Stimulated activated naive CD8-positive, alpha-beta T cell treated with anti-CD3 and anti-CD28 coated beads, Interleukin-15, amount 100 ng/mL, for 72 hours (primary cell): Measurements from ENCODE around the gene RCC1.
"Not testable (repeated sequence)": the region's sequence is repeated elsewhere in the genome, so short reads cannot be mapped to it uniquely, and the experiment has no call there.

Experiments used
- ATAC-seq: fragments of 150-1000 bp; cut with Tn5 transposase; 2 replicates; pipeline ENCODE4 v1.10.0; 2021; ENCODE audit warnings: mild to moderate bottlenecking, moderate library complexity
- DNase-seq, 2 donors: peaks; one replicate each; pipeline ENCODE4 v3.0.0; 2021 to 2022
- H3K27ac Mint-ChIP-seq, 2 donors: one replicate each; pipeline ENCODE4 v1.8.0; 2022; ENCODE audit warnings: mild to moderate bottlenecking in 2 of 2, mixed read lengths in 2 of 2, moderate library complexity in 2 of 2
- H3K27me3 Mint-ChIP-seq: one replicate; pipeline ENCODE4 v1.8.0; 2022; ENCODE audit warnings: mixed read lengths
- H3K4me1 Mint-ChIP-seq: one replicate; pipeline ENCODE4 v1.8.0; 2022; ENCODE audit warnings: mild to moderate bottlenecking, mixed read lengths
- H3K4me3 Mint-ChIP-seq, 2 donors: one replicate each; pipeline ENCODE4 v1.8.0; 2022; ENCODE audit warnings: mild to moderate bottlenecking in 2 of 2, mixed read lengths in 2 of 2, moderate library complexity in 1 of 2
- H3K9me3 Mint-ChIP-seq, 2 donors: one replicate each; pipeline ENCODE4 v1.8.0; 2022; ENCODE audit warnings: mixed read lengths in 2 of 2

Gene RCC1

GRCh38 chr1:28507247-28507645, 1.4 kb downstream of the RCC1 start:
- no peak for ATAC-seq
- Mint-ChIP-seq H3K4me3 (peak overlapping the region; percentile 94 to 95), H3K27ac (peak overlapping the region; percentile 98 to 100), H3K4me1 (peaks cover 48% of the 10 kb centered on the region), H3K27me3 (no peaks in the 10 kb centered on the region), H3K9me3 (no peaks in the 10 kb centered on the region)
- peak; percentile 20 to 23 for DNase-seq

DNA sequence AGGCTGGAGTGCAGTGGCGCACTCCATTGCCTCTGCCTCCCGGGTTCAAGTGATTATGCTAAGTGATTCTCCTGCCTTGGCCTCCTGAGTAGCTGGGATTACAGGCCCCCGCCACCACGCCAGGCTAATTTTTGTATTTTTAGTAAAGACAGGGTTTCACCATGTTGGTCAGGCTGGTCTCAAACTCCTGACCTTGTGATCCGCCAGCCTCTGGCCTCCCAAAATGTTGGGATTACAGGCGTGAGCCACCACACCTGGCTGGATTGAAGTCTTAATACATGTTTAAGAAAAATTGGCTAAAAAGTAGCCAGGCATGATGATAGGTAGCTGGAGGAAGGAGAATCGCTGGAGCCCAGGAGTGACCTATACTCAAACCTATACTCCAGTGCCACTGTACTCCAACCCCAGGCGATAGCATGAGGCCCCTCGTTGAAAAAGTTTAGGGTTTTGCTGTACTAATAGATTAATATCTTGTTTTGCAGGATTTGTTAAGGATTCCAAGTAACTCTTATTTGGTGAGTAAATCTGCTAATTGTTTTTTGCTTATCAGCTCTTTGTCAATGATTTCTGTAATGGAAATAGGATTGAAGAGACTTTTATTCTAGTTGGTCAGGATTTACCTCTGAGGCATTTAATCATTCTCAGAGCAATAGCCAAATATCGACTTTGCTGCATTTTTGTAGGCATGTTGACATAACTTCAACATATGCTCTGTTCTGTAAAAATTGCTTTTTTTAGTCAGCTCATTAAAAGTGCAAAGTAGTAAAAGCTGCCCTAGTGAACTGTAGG, 2.0 kb downstream of the RCC1 start:
- Mint-ChIP-seq H3K4me3 (peak overlapping the region; percentile 94 to 95), H3K4me1 (peaks cover 54% of the 10 kb centered on the region), H3K27ac (peak overlapping the region; percentile 98 to 100), H3K27me3 (no peaks in the 10 kb centered on the region), H3K9me3 (no peaks in the 10 kb centered on the region)
- ATAC-seq (no peak), DNase-seq (peak in 1 of 2 donors; percentile 20)

DNA sequence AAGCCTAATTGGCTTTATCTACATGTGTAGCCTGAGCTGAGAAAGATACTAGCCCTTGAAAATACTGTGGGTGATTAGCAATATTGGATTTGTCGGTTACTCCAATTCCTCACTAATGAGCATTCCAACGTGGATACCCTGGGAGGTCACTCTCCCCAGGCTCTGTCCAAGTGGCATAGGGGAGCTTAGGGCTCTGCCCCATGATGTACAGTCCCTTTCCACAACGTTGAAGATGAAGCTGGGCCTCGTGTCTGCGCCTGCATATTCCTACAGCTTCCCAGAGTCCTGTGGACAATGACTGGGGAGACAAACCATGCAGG, 2.6 kb downstream of the RCC1 start:
- Mint-ChIP-seq H3K9me3 (no peaks in the 10 kb centered on the region), H3K27ac (peak overlapping the region; percentile 98 to 100), H3K4me1 (peaks cover 56% of the 10 kb centered on the region), H3K27me3 (no peaks in the 10 kb centered on the region), H3K4me3 (peak overlapping the region; percentile 94 to 95)
- ATAC-seq = no peak
- no peak for DNase-seq

- ATAC-seq (no peak), DNase-seq (peak; percentile 22 to 24)
- H3K27ac Mint-ChIP-seq = peak overlapping the region; percentile 98 to 100
- no peaks in the 10 kb centered on the region for H3K9me3 Mint-ChIP-seq
- H3K27me3 Mint-ChIP-seq = no peaks in the 10 kb centered on the region
- peak overlapping the region; percentile 94 to 95 for H3K4me3 Mint-ChIP-seq
- H3K4me1 Mint-ChIP-seq = peaks cover 52% of the 10 kb centered on the region
Measured at GRCh38 chr1:28509705-28510272, 3.9 kb downstream of the RCC1 start.

GRCh38 chr1:28510273-28510969, 4.6 kb downstream of the RCC1 start:
- DNase-seq (peak in 1 of 2 donors; percentile 8), ATAC-seq (peak; percentile 16)
- Mint-ChIP-seq H3K9me3 (no peaks in the 10 kb centered on the region), H3K4me1 (peaks cover 54% of the 10 kb centered on the region), H3K27me3 (no peaks in the 10 kb centered on the region), H3K4me3 (peak overlapping the region; percentile 94 to 95), H3K27ac (peak overlapping the region; percentile 98 to 100)

GRCh38 chr1:28510970-28511440, 5.2 kb downstream of the RCC1 start:
- DNase-seq (peak in 1 of 2 donors; percentile 13), ATAC-seq (no peak)
- Mint-ChIP-seq H3K27me3 (no peaks in the 10 kb centered on the region), H3K4me3 (peak overlapping the region; percentile 94 to 95), H3K4me1 (peaks cover 48% of the 10 kb centered on the region), H3K9me3 (no peaks in the 10 kb centered on the region), H3K27ac (no peak overlapping the region)

DNA sequence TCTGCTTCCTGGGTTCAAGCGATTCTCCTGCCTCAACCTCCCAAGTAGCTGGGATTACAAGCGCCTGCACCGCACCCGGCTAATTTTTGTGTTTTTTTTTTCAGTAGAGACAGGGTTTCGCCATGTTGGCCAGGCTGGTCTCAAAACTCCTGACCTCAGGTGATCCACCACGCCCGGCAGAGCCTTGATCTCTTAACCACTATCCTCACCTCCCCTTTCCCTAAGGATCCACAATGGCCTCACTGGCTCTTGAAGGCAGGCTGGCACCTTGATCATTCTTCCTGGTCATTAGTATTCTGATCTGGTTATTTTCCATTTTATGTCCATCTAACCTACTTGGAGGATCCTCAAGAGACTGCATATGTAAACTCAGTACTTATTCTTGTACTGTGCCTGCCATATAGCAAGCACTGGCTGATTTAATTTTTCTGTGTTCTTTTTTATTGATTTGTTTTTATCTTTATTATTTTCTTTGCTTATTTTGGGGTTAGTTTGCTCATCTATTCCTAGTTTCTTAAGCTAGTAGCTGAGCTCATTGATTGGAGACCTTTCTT, 6.3 kb downstream of the RCC1 start:
- no peak for DNase-seq
- H3K4me3 Mint-ChIP-seq = peak overlapping the region in 1 of 2 donors; percentile 63
- H3K4me1 Mint-ChIP-seq = peaks cover 49% of the 10 kb centered on the region
- H3K9me3 Mint-ChIP-seq = no peaks in the 10 kb centered on the region
- peak overlapping the region; percentile 67 to 88 for H3K27ac Mint-ChIP-seq
- H3K27me3 Mint-ChIP-seq = no peaks in the 10 kb centered on the region
- ATAC-seq = no peak

GRCh38 chr1:28514445-28514933, 8.6 kb downstream of the RCC1 start:
- H3K27me3 Mint-ChIP-seq, H3K27ac Mint-ChIP-seq, H3K4me3 Mint-ChIP-seq, H3K9me3 Mint-ChIP-seq, DNase-seq, ATAC-seq: not testable (repeated sequence)
- peaks cover 53% of the 10 kb centered on the region for H3K4me1 Mint-ChIP-seq

- Mint-ChIP-seq H3K4me3 (no peak overlapping the region), H3K27me3 (no peaks in the 10 kb centered on the region), H3K27ac (no peak overlapping the region), H3K9me3 (no peaks in the 10 kb centered on the region), H3K4me1 (peaks cover 55% of the 10 kb centered on the region)
- ATAC-seq = no peak
- no peak for DNase-seq
Measured at GRCh38 chr1:28516518-28516956, 10.7 kb downstream of the RCC1 start.

DNA sequence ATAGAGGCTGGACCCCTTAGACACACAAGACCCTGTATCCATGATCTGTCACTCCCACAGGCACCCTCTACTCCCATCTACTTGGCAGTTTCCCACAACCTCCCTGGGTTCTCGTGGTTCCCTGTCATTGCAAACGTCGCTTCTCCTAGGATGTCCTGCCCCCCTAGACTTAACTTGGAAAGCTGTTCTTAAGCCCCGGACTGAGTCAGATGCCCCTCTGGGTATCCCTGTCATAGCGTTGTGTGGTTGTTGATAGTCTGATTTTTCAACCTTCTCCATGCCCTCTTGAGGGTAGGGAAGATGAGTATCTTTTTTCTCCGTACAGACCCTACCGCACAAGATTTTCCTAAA, 11.8 kb downstream of the RCC1 start:
- no peaks in the 10 kb centered on the region for H3K9me3 Mint-ChIP-seq
- H3K27me3 Mint-ChIP-seq = no peaks in the 10 kb centered on the region
- H3K4me3 Mint-ChIP-seq = peak overlapping the region; percentile 91 to 92
- H3K4me1 Mint-ChIP-seq = peaks cover 53% of the 10 kb centered on the region
- no peak for DNase-seq
- peak; percentile 2 for ATAC-seq
- peak overlapping the region; percentile 94 to 96 for H3K27ac Mint-ChIP-seq

GRCh38 chr1:28518000-28518744, 12.3 kb downstream of the RCC1 start:
- DNase-seq = peak; percentile 92
- peaks cover 48% of the 10 kb centered on the region for H3K4me1 Mint-ChIP-seq
- H3K27me3 Mint-ChIP-seq = no peaks in the 10 kb centered on the region
- H3K4me3 Mint-ChIP-seq = peak overlapping the region; percentile 91 to 92
- no peaks in the 10 kb centered on the region for H3K9me3 Mint-ChIP-seq
- peak overlapping the region; percentile 95 to 96 for H3K27ac Mint-ChIP-seq
- peak; percentile 81 for ATAC-seq

GRCh38 chr1:28518745-28519341, 13.0 kb downstream of the RCC1 start:
- no peaks in the 10 kb centered on the region for H3K9me3 Mint-ChIP-seq
- H3K27ac Mint-ChIP-seq = peak overlapping the region; percentile 93 to 95
- peak overlapping the region; percentile 87 to 89 for H3K4me3 Mint-ChIP-seq
- peak; percentile 75 for ATAC-seq
- no peaks in the 10 kb centered on the region for H3K27me3 Mint-ChIP-seq
- H3K4me1 Mint-ChIP-seq = peaks cover 48% of the 10 kb centered on the region
- DNase-seq = peak; percentile 63 to 76

DNA sequence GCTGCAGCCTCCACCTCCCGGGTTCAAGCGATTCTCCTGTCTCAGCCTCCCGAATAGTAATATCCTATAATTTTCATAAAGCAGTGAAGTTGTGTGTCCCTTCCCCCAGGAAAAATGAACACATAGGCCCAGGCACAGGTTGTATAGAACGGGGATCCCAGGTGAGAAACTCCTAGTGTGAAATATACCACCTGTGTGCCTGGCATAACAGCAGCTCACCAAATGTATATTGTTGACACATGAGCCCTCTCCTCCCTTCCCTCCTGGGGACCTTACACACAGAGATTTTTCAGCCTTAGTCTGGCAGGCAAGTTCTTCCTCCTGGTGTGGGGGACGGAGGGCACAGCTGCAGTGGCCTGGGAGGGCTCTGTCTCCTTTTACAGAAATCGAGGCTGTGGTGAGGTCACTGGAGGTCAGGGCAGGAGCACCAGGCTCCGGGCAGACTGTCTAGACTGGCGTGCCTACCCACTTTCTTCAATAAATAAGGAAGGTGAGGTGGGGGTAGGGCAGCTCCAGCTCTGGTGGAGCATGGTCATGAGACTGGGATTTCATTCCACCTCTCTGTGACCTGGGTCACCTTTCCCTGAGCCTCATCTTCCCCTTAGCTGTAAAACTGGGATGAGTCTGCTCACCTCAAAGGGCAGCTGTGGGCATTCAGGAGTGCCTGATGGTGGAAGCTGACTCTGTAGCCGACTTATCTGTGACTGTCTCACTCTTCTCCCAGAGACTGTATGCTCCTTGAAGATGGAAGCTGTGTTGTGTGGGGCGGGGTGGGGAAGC, 14.3 kb downstream of the RCC1 start:
- Mint-ChIP-seq H3K27ac (no peak overlapping the region), H3K4me1 (peaks cover 44% of the 10 kb centered on the region), H3K27me3 (no peaks in the 10 kb centered on the region), H3K4me3 (peak overlapping the region; percentile 35 to 36), H3K9me3 (no peaks in the 10 kb centered on the region)
- no peak for ATAC-seq
- DNase-seq = no peak

GRCh38 chr1:28520796-28521195, 15.0 kb downstream of the RCC1 start:
- not testable (repeated sequence) for H3K9me3 Mint-ChIP-seq, H3K27me3 Mint-ChIP-seq, ATAC-seq, DNase-seq, H3K4me3 Mint-ChIP-seq, H3K27ac Mint-ChIP-seq
- H3K4me1 Mint-ChIP-seq = peaks cover 44% of the 10 kb centered on the region
